Loucy (cell line): ENCODE measurements around the gene NEDD4.

Experiments used
- H2AFZ ChIP-seq: fragments of 200-600 bp; sonication (generic); 2 replicates; pipeline ENCODE4 v1.6.0; 2016; ENCODE audit warnings: antibody characterized with exemption, mild to moderate bottlenecking, low read length, moderate library complexity
- H3F3A ChIP-seq: fragments of 200-600 bp; 2 replicates; pipeline ENCODE4 v1.6.0; 2016; ENCODE audit warnings: antibody characterized with exemption, low read depth, mild to moderate bottlenecking
- H3K27me3 ChIP-seq: fragments of 200-600 bp; sonication (generic); 2 replicates; pipeline ENCODE4 v1.6.1; 2014; ENCODE audit warnings: low read length, mild to moderate bottlenecking; ENCODE audit not compliant: insufficient read depth, poor library complexity, severe bottlenecking
- H3K36me3 ChIP-seq: fragments of 200-600 bp; sonication (generic); 2 replicates; pipeline ENCODE4 v1.6.1; 2016; ENCODE audit warnings: low read length; ENCODE audit not compliant: insufficient read depth
- H3K4me1 ChIP-seq: fragments of 200-600 bp; sonication (generic); 2 replicates; pipeline ENCODE4 v1.5.1; 2014; ENCODE audit warnings: low read length, mild to moderate bottlenecking; ENCODE audit not compliant: insufficient read depth, poor library complexity, severe bottlenecking
- H3K4me2 ChIP-seq: fragments of 200-600 bp; sonication (generic); 2 replicates; pipeline ENCODE4 v1.6.0; 2014; ENCODE audit warnings: antibody characterized with exemption, low read length, low read depth, mild to moderate bottlenecking; ENCODE audit not compliant: poor library complexity, severe bottlenecking
- H3K4me3 ChIP-seq: fragments of 200-600 bp; sonication (generic); 2 replicates; pipeline ENCODE4 v1.5.1; 2014; ENCODE audit warnings: low read length, mild to moderate bottlenecking, mixed read lengths; ENCODE audit not compliant: poor library complexity, severe bottlenecking
- H3K79me2 ChIP-seq: fragments of 200-600 bp; sonication (generic); 2 replicates; pipeline ENCODE4 v1.6.1; 2014; ENCODE audit warnings: low read length; ENCODE audit not compliant: insufficient read depth
- H3K9ac ChIP-seq: fragments of 200-600 bp; sonication (generic); 2 replicates; pipeline ENCODE4 v1.6.0; 2014; ENCODE audit warnings: mild to moderate bottlenecking, low read depth, low read length, moderate library complexity; ENCODE audit not compliant: poor library complexity, severe bottlenecking
- H3K9me2 ChIP-seq: fragments of 200-600 bp; sonication (generic); replicated peaks from 2 replicates; pipeline ENCODE4 v1.6.1; 2016; ENCODE audit warnings: low read depth, low read length, mixed read lengths
- H3K9me3 ChIP-seq: fragments of 200-600 bp; sonication (generic); 2 replicates; pipeline ENCODE4 v1.6.1; 2014; ENCODE audit warnings: mild to moderate bottlenecking, antibody characterized with exemption, low read length, low read depth; ENCODE audit not compliant: insufficient read depth
- H4K20me1 ChIP-seq: fragments of 200-600 bp; sonication (generic); 2 replicates; pipeline ENCODE4 v1.6.0; 2014; ENCODE audit warnings: antibody characterized with exemption, low read length, mild to moderate bottlenecking; ENCODE audit not compliant: insufficient read depth, poor library complexity, severe bottlenecking
- EZH2phosphoT487 ChIP-seq: fragments of 200-600 bp; IDR thresholded peaks from 2 replicates; pipeline ENCODE4 v1.6.1; 2018; ENCODE audit warnings: antibody characterized with exemption, mild to moderate bottlenecking, moderate library complexity, borderline replicate concordance
- TF ChIP-seq, protein P1 (sequence below): fragments of 200-600 bp; sonication (generic); conservative IDR thresholded peaks from 2 replicates; pipeline ENCODE4 v1.5.1; 2014; ENCODE audit warnings: mild to moderate bottlenecking, antibody characterized with exemption, low read length

Gene NEDD4

DNA sequence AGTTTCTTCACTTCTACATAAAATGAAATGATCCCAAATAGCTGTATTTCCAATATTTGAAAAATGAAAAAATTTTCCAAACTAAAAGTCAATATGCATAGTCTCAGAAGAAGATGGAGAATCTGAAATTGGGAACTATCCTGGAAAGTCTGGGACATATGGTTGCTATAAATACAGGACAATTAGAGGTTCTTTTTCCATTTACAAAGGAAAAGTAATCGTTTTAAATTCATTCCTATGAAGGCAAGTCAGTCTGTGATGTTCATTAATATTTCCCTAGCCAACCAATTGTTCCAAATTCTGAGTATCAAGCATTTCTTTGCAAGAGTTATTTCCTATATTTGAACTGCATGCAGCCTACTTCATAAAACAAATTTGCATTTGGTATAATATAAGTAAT is 102.2 kb downstream of the NEDD4 start:
- no peak for TF ChIP-seq EZH2phosphoT487
- TF ChIP-seq, protein P1, sequence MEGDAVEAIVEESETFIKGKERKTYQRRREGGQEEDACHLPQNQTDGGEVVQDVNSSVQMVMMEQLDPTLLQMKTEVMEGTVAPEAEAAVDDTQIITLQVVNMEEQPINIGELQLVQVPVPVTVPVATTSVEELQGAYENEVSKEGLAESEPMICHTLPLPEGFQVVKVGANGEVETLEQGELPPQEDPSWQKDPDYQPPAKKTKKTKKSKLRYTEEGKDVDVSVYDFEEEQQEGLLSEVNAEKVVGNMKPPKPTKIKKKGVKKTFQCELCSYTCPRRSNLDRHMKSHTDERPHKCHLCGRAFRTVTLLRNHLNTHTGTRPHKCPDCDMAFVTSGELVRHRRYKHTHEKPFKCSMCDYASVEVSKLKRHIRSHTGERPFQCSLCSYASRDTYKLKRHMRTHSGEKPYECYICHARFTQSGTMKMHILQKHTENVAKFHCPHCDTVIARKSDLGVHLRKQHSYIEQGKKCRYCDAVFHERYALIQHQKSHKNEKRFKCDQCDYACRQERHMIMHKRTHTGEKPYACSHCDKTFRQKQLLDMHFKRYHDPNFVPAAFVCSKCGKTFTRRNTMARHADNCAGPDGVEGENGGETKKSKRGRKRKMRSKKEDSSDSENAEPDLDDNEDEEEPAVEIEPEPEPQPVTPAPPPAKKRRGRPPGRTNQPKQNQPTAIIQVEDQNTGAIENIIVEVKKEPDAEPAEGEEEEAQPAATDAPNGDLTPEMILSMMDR, result no peak

DNA sequence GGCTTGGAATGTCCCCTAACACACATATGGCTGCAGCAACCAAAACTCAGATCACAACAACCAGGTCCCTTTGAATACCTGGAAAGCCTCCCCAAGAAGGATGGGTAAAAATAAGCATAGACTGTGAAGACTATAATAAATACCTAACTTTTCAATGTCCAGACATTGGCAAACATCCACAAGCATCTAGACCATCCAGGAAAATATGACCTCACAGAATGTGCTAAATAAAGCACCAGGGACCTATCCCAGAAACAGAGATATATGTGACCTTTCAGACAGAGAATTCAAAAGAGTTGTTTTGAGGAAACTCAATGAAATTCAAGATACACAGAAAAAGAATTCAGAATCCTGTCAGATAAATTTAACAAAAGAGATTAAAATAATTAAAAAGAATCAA is 109.2 kb downstream of the NEDD4 start:
- H3K36me3 ChIP-seq, result no peaks in the 10 kb centered on the region

More for the DNA sequence above, 102.2 kb downstream of the NEDD4 start:
- Histone ChIP-seq H3F3A (no peaks in the 10 kb centered on the region), H3K27me3 (no peaks in the 10 kb centered on the region), H3K4me1 (peaks cover 9% of the 10 kb centered on the region), H3K4me3 (no peak overlapping the region), H3K9me2 (no peaks in the 10 kb centered on the region), H4K20me1 (no peaks in the 10 kb centered on the region), H3K36me3 (no peaks in the 10 kb centered on the region), H3K9me3 (no peaks in the 10 kb centered on the region), H3K79me2 (no peaks in the 10 kb centered on the region), H3K4me2 (no peak overlapping the region), H3K9ac (no peak overlapping the region), H2AFZ (no peak overlapping the region)

DNA sequence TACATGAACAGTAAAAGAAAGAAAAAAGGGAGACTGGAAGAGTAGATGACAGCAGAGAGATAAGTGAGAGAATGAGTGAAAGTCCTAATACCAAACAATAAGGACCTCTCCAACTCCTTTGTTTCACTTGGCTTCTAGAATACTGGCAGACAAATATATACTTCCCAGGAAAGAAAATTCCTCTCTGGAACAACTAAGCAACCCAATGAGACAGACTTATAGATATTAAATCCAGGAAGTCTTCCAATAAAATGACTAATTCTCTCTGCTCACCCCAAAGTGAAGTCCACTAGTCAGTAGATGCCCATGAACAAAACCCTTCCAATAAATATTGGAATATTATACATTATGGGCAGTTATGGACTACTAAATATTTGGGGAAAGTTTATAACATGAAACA is 114.2 kb downstream of the NEDD4 start:
- Histone ChIP-seq H3K9me3 (no peaks in the 10 kb centered on the region), H2AFZ (no peak overlapping the region), H3K9ac (no peak overlapping the region), H3K4me3 (no peak overlapping the region), H3K36me3 (no peaks in the 10 kb centered on the region), H3K4me2 (no peak overlapping the region), H4K20me1 (no peaks in the 10 kb centered on the region), H3K9me2 (no peaks in the 10 kb centered on the region), H3K79me2 (no peaks in the 10 kb centered on the region), H3K27me3 (no peaks in the 10 kb centered on the region), H3K4me1 (no peaks in the 10 kb centered on the region), H3F3A (no peaks in the 10 kb centered on the region)
- no peak for TF ChIP-seq EZH2phosphoT487
- TF ChIP-seq, protein P1, result no peak

More for the DNA sequence above, 109.2 kb downstream of the NEDD4 start:
- no peaks in the 10 kb centered on the region for H3K79me2 ChIP-seq
- H4K20me1 ChIP-seq, result no peaks in the 10 kb centered on the region
- H3K9me3 ChIP-seq, result no peaks in the 10 kb centered on the region
- H3F3A ChIP-seq, result no peaks in the 10 kb centered on the region
- no peak overlapping the region for H2AFZ ChIP-seq
- H3K4me1 ChIP-seq, result no peaks in the 10 kb centered on the region
- no peaks in the 10 kb centered on the region for H3K9me2 ChIP-seq
- no peak overlapping the region for H3K4me2 ChIP-seq
- H3K27me3 ChIP-seq, result no peaks in the 10 kb centered on the region
- TF ChIP-seq EZH2phosphoT487, result no peak
- TF ChIP-seq, protein P1, result no peak
- H3K9ac ChIP-seq, result no peak overlapping the region
- no peak overlapping the region for H3K4me3 ChIP-seq
